NCI-H1436 treated with DMSO at 0.1 percent for 48 hours (cell line): ENCODE measurements around the gene PCDHB16.
"Not testable (repeated sequence)": the region's sequence is repeated elsewhere in the genome, so short reads cannot be mapped to it uniquely, and the experiment has no call there.

Source experiments
- DNase-seq: peaks from one replicate; lab custom pipeline; 2025; lab: John Stamatoyannopoulos, UW

The PCDHB16 gene

GRCh38 chr5:141182248-141182647, at the start of gene PCDHB16:
TSS of gene PCDHB16 (plus strand) at chr5:141182387. CDS start at chr5:141182560, 173 bp downstream.
- no peak for DNase-seq

DNA sequence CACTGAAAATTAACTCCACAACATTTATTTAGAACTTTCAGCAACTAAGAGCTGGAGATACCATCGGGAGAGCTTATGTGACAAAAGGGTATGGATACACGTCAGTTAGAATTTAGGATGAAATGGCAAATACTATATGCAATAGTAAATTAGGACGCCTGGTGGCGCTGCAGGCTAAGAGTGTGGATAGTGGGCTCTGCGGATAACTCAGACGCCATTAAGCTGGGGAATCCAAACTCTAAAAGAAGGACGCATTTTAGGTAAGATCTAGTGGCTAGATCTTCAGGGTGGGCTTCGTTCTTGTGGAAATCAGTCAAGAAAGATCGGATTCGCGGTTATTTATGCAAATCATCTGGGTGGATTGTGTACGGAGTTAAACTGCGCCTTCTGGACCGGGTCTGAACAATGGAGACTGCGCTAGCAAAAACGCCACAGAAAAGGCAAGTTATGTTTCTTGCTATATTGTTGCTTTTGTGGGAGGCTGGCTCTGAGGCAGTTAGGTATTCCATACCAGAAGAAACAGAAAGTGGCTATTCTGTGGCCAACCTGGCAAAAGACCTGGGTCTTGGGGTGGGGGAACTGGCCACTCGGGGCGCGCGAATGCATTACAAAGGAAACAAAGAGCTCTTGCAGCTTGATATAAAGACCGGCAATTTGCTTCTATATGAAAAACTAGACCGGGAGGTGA, 47.0 kb upstream of the PCDHB16 start, which contains the start of gene PCDHB5:
Gene PCDHB5, plus strand, starts transcription at position 177 of the 688 bp plus-strand sequence. Its CDS starts 229 bp downstream, at position 406.
- peak; percentile 45 for DNase-seq

- DNase-seq: no peak
These were observed 46.4 kb upstream of the PCDHB16 start for GRCh38 chr5:141135718-141136266.

DNA sequence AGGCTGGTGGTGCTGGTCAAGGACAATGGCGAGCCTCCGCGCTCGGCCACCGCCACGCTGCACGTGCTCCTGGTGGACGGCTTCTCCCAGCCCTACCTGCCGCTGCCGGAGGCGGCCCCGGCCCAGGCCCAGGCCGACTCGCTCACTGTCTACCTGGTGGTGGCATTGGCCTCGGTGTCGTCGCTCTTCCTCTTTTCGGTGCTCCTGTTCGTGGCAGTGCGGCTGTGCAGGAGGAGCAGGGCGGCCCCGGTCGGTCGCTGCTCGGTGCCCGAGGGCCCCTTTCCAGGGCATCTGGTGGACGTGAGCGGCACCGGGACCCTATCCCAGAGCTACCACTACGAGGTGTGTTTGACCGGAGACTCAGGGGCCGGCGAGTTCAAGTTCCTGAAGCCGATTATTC, 44.8 kb upstream of the PCDHB16 start:
- not testable (repeated sequence) for DNase-seq

GRCh38 chr5:141149812-141150211, 32.4 kb upstream of the PCDHB16 start, which contains the start of gene PCDHB6:
TSS of gene PCDHB6 (plus strand) at chr5:141150057. CDS start at chr5:141150258, 201 bp downstream.
- DNase-seq: no peak

DNA sequence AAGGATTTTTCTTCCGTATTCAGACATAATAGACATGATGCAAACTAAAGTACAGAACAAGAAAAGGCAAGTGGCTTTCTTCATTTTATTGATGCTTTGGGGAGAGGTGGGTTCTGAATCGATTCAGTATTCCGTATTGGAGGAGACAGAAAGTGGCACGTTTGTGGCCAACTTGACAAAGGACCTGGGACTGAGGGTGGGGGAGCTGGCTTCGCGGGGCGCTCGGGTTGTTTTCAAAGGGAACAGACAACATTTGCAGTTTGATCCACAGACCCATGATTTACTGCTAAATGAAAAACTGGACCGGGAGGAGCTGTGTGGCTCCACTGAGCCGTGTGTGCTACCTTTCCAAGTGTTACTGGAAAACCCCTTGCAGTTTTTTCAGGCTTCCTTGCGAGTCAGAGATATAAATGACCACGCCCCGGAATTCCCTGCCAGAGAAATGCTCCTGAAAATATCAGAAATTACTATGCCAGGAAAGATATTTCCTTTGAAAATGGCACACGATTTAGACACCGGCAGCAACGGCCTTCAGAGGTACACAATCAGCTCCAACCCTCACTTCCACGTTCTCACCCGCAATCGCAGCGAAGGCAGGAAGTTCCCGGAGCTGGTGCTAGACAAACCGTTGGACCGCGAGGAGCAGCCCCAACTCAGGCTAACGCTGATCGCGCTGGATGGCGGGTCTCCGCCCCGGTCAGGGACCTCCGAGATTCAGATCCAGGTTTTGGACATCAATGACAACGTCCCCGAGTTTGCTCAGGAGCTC, 31.8 kb upstream of the PCDHB16 start:
- DNase-seq: no peak

GRCh38 chr5:141150993-141151325, 31.2 kb upstream of the PCDHB16 start:
- DNase-seq: no peak

DNA sequence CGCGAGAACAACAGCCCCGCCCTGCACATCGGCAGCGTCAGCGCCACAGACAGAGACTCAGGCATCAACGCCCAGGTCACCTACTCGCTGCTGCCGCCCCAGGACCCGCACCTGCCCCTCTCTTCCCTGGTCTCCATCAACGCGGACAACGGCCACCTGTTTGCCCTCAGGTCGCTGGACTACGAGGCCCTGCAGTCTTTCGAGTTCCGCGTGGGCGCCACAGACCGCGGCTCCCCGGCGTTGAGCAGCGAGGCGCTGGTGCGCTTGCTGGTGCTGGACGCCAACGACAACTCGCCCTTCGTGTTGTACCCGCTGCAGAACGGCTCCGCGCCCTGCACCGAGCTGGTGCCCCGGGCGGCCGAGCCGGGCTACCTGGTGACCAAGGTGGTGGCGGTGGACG, 30.6 kb upstream of the PCDHB16 start:
- not testable (repeated sequence) for DNase-seq

- not testable (repeated sequence) for DNase-seq
These were observed 30.1 kb upstream of the PCDHB16 start for GRCh38 chr5:141152096-141152495.

DNA sequence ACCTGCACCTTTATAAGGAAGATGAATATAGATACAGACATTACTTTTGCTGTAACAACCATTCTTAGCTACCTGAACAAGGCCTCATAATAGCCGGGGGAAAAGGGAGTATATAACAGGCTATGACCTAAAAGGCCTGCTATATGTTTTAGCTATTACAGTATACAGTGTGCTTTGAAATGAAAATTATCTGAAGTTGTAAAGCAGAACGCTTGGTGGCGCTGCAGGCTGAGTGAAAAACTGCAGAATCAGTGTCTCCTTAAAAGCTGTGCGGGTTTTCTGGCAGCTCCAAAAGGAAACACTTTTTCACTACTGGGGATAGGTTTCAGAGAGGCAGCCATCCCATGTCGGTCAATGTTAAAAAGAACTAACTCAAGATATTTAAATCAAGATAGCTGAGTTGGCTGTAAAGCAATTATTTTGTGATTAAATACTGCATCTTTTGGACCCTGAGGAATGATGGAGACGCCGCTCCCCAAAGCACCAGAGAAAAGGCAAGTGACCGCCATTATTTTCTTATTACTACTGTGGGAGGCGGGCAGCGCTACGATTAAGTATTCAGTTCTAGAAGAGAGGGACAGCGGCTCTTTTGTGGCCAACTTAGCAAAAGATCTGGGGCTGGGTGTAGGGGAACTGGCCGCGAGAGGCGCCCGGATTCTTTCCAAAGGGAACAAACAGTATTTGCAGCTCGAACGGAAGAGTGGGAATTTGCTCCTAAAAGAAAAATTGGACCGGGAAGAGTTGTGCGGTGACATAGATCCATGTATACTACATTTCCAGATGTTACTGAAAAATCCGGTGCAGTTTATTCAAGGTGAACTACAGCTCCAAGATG, 26.4 kb upstream of the PCDHB16 start:
- DNase-seq: no peak

- not testable (repeated sequence) for DNase-seq
These were observed 24.8 kb upstream of the PCDHB16 start for GRCh38 chr5:141157356-141157755.

DNA sequence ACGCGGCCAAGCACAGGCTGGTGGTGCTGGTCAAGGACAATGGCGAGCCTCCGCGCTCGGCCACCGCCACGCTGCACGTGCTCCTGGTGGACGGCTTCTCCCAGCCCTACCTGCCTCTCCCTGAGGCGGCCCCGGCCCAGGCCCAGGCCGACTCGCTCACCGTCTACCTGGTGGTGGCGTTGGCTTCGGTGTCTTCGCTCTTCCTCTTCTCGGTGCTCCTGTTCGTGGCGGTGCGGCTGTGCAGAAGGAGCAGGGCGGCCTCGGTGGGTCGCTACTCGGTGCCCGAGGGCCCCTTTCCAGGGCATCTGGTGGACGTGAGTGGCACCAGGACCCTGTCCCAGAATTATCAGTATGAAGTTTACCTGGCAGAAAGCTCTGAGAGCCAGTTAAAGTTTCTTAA, 24.3 kb upstream of the PCDHB16 start:
- DNase-seq: not testable (repeated sequence)

DNA sequence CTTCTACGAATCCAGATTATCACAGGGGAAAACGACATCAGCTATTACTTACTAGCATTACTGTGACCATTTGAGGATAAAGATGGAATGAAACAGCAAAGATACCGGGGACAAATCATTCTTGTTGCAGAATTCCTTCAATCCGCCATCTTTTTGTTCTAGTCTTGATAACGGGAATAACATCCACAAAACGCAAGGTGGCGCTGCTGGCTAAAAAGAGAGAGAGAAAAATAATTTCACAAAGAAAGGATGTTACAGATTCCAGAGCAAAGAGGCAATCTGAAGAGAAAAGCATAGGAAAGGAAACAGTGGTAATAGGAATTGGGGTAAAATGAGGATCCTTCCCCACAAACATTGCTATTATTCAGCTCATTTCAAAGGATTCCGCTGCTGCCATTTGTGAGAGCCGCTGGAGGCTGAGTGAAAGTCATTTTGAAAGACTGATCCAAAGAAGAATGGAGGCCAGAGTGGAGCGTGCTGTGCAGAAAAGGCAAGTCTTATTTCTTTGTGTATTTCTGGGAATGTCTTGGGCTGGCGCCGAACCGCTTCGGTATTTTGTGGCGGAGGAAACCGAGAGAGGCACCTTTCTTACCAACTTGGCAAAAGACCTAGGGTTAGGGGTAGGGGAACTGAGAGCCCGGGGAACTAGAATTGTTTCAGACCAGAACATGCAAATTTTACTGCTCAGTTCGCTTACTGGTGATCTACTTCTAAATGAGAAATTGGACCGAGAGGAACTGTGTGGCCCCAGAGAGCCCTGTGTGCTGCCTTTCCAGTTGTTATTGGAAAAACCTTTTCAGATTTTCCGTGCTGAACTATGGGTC, 9.6 kb upstream of the PCDHB16 start, which contains the start of gene PCDHB7:
Gene PCDHB7, plus strand, starts transcription at position 264 of the 824 bp plus-strand sequence. Its CDS starts 192 bp downstream, at position 456.
- no peak for DNase-seq

DNA sequence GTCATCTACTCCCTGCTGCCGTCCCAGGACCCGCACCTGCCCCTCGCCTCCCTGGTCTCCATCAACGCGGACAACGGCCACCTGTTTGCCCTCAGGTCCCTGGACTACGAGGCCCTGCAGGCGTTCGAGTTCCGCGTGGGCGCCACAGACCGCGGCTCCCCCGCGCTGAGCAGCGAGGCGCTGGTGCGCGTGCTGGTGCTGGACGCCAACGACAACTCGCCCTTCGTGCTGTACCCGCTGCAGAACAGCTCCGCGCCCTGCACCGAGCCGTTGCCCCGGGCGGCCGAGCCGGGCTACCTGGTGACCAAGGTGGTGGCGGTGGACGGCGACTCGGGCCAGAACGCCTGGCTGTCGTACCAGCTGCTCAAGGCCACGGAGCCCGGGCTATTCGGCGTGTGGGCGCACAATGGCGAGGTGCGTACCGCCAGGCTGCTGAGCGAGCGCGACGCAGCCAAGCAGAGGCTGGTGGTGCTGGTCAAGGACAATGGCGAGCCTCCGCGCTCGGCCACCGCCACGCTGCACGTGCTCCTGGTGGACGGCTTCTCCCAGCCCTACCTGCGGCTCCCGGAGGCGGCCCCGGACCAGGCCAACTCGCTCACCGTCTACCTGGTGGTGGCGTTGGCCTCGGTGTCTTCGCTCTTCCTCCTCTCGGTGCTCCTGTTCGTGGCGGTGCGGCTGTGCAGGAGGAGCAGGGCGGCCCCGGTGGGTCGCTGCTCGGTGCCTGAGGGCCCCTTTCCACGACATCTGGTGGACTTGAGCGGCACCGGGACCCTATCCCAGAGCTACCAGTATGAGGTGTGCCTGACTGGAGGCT, 7.7 kb upstream of the PCDHB16 start:
- not testable (repeated sequence) for DNase-seq

GRCh38 chr5:141175933-141176332, 6.3 kb upstream of the PCDHB16 start:
- no peak for DNase-seq

DNA sequence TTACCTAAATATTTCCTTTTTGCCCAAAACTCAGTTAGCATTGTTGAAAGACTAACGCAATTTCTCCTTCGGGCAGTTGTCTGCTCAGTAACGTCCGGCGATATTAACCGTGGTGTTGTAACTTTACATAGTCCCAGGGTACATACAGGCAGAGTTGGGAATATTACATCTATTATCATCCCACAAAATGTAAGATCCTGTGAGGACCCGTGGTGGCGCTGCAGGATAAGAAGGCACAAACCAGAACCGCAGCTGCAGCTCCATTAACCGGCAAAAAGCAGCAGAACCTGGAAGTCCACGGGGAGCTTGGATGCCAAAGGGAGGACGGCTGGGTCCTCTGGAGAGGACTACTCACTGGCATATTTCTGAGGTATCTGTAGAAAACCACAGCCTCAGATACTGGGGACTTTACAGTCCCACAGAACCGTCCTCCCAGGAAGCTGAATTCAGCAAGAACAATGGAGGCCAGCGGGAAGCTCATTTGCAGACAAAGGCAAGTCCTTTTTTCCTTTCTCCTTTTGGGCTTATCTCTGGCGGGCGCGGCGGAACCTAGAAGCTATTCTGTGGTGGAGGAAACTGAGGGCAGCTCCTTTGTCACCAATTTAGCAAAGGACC, 4.5 kb upstream of the PCDHB16 start, which contains the start of gene PCDHB8:
Gene PCDHB8, plus strand, starts transcription at position 214 of the 615 bp plus-strand sequence. Its CDS starts 245 bp downstream, at position 459.
- peak; percentile 36 for DNase-seq

DNA sequence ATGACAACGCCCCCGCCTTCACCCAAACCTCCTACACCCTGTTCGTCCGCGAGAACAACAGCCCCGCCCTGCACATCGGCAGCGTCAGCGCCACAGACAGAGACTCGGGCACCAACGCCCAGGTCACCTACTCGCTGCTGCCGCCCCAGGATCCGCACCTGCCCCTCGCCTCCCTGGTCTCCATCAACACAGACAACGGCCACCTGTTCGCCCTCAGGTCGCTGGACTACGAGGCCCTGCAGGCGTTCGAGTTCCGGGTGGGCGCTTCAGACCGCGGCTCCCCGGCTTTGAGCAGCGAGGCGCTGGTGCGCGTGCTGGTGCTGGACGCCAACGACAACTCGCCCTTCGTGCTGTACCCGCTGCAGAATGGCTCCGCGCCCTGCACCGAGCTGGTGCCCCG, 2.8 kb upstream of the PCDHB16 start:
- not testable (repeated sequence) for DNase-seq

DNA sequence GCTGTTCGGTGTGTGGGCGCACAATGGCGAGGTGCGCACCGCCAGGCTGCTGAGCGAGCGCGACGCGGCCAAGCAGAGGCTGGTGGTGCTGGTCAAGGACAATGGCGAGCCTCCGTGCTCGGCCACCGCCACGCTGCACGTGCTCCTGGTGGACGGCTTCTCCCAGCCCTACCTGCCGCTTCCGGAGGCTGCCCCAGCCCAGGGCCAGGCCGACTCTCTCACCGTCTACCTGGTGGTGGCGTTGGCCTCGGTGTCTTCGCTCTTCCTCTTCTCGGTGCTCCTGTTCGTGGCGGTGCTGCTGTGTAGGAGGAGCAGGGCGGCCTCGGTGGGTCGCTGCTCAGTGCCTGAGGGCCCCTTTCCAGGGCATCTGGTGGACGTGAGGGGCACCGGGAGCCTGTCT, 2.3 kb upstream of the PCDHB16 start:
- not testable (repeated sequence) for DNase-seq

DNA sequence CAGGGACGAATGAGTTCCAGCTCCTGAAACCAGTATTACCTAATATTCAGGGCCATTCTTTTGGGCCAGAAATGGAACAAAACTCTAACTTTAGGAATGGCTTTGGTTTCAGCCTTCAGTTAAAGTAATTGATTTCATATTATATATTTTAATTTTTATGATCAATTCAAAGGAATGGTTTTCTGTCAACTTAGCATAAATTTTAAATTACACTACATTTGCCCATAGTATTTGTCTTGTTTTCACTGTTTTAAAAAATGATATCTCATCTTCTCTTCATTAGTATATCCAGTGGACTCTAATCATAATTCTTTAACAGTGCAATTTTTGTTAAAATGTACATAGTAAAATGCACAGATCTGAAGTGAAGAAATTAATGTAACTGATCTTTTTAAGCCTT, 1.9 kb upstream of the PCDHB16 start:
- no peak for DNase-seq
